Right lobe of liver (tissue), 4 donors: ENCODE measurements around the gene DSG2.

ENCODE experiments used
- CTCF ChIP-seq, 4 donors: fragments of 200-600 bp in 3 of 4; fragments of 450-650 bp in 1 of 4; IDR thresholded peaks; one replicate each; pipeline versions ENCODE4 v1.5.1 to v1.8.0; 2016 to 2022; ENCODE audit warnings: antibody characterized with exemption in 4 of 4, mild to moderate bottlenecking in 2 of 4
- POLR2A ChIP-seq: fragments of 450-650 bp; IDR thresholded peaks from one replicate; pipeline ENCODE4 v1.6.1; 2017; ENCODE audit warnings: antibody characterized with exemption, mild to moderate bottlenecking
- donor health status: DM: no; HTN: no; CAD: no.
- donor health status: DM: no; HTN: no; CAD: no.
- donor health status: DM: no; HTN: yes; CAD: no.

GRCh38 chr18:31563778-31564177, 65.8 kb downstream of the DSG2 start:
- TF ChIP-seq CTCF (IDR thresholded peaks at IDR 0.05) (peak in 3 of 4 donors; percentile 12 to 43 (median 33)), POLR2A (no peak)
